GM19468 (cell line): ENCODE results near the gene GDPD4.
"Not testable (repeated sequence)": the region's sequence is repeated elsewhere in the genome, so short reads cannot be mapped to it uniquely, and the experiment has no call there.

Experiments used
- ATAC-seq: cut with Tn5 transposase; IDR thresholded peaks from one replicate; pipeline ENCODE4 v1.9.1; 2021; ENCODE audit warnings: mild to moderate bottlenecking, moderate library complexity, moderate number of reproducible peaks; ENCODE audit not compliant: unreplicated experiment; ENCODE audit errors: extremely low read depth

The GDPD4 gene

GRCh38 chr11:77300695-77301094 is 791 bp downstream of the GDPD4 start:
- no peak for ATAC-seq

DNA sequence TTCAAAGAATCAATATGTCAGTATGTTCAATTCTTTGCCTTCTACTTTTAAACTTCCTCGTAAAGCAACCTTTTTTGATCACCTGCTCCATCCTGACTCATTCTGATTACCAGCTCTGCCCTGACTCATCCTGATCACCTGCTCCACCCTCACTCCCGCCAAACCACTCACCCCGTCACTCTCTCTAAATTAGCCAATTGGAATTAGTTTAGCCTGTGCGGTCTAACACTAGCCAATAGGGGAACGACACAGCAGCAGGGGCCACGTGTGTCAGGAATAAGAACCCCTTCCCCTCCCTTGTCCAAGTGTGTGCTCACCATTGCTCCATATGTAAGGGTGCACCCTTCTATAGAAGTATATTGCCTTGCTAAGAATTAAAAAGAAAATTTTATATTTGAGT is 1.5 kb downstream of the GDPD4 start:
- ATAC-seq: not testable (repeated sequence)

DNA sequence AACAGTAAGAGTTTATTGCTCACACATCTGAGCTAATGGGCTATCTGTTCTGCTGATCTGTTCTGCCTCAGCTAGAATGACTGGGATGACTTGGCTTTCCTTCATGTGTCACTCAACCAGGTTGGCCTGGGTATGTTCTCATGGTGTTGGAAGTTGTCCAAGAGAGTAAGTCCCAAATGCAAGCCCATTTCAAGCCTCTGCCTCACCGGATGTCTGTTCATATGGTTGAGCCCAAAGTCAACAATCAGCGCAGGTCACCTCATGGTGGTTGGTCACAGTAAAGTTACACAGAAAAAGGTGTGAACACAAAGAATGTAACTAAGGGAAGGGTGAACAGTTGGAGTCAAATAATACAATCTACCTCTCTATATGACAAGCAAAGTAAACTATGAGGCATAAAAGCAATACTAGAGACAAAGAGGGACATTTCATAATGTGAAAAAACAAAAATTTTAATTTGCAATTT is 1.9 kb downstream of the GDPD4 start:
- no peak for ATAC-seq

- no peak for ATAC-seq
These were observed 7.4 kb downstream of the GDPD4 start for GRCh38 chr11:77294040-77294439.

- no peak for ATAC-seq
These were observed 11.7 kb downstream of the GDPD4 start for GRCh38 chr11:77289737-77290136.

DNA sequence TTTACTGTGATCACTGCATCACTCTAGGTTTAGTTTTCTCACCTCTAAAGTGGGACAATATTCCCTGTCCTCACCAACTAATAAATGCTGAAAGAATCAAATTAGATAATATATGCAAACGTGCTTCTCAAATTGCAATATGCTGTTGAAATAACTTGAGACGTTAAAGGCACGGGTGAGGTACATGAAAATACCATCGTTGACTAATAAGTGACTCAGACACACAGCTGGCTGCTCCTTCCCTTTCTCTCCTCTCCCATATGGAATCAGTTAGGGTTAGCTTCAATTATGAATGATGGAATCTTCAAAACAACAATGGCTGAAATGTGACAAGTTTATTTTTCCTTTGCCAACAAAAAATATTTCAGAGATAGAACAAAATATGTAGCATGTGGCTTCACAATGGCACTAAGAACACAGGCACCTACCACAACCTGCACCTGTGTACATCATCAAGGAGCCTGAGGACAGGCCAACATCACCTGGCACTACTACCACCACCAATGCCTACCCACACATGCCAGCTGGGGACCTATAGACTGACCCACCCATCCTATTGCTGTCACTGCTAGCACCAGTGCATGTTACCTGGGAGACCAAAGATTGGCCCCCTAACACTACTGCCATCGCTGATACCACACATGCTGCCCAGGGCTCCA is 13.7 kb downstream of the GDPD4 start:
- ATAC-seq: no peak

- no peak for ATAC-seq
These were observed 14.3 kb downstream of the GDPD4 start for GRCh38 chr11:77287136-77287535.

- ATAC-seq: no peak
These were observed 16.7 kb downstream of the GDPD4 start for GRCh38 chr11:77284476-77285468.

DNA sequence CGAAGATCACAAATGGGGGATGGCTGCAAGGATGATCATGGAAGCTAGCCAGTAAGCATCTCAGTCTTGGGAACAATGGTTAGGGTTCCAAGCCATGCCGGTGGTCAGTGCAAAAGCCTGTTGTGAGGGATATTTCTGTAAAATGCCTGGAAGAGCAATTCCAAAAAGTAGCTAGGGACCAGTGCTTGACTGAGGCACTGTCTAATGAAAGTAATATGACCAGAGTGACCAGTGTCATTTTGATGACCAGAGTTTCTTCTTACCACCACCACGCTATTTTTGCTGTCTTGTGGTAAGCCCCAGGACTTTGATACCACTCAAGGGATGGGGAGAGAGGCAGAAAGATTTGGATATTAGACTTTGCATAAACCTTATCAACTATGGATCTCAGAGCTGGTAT is 18.4 kb downstream of the GDPD4 start:
- no peak for ATAC-seq

- ATAC-seq: no peak
These were observed 22.6 kb downstream of the GDPD4 start for GRCh38 chr11:77278595-77279506.

- no peak for ATAC-seq
These were observed 25.2 kb downstream of the GDPD4 start for GRCh38 chr11:77276271-77276670.

GRCh38 chr11:77270921-77271320 is 30.6 kb downstream of the GDPD4 start:
- no peak for ATAC-seq

- ATAC-seq: no peak
These were observed 31.9 kb downstream of the GDPD4 start for GRCh38 chr11:77269484-77270123.

DNA sequence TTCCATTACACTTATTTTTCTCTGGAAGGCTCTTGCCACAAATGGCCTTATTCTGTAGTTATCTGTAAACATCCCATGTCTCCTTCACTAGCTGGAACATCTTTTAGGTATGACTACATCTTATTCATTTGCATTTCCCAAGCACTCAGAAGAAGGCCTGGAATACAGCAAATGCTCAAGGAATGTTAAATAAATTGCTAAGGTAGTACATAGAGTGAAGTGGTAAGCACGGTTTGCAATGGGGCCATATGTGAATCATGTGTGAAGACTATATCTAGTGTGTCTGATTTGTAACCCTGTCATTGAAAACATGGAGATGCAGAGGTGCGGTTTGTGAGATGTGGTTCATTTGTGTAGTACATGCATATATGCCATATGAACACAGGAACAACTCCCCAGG is 33.5 kb downstream of the GDPD4 start:
- no peak for ATAC-seq

GRCh38 chr11:77266766-77267165 is 34.7 kb downstream of the GDPD4 start:
- no peak for ATAC-seq

DNA sequence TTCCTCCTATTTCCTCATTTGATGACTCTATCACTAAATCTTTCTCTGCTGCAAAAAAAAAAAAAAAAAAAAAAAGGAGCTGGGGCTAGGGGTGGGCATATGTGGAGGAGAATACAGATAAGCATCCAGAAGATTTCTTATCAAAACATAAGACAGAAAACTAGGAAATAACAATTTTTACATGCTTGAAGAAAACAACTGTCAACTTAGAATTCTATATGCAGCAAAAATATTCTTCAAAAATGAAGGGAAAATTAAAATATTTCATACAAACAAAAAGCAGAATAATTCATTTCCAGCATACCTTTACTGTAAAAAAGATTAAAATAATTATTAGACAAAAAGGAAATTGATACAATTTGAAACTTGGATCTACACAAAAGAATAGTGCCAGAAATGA is 38.7 kb downstream of the GDPD4 start:
- ATAC-seq: no peak

DNA sequence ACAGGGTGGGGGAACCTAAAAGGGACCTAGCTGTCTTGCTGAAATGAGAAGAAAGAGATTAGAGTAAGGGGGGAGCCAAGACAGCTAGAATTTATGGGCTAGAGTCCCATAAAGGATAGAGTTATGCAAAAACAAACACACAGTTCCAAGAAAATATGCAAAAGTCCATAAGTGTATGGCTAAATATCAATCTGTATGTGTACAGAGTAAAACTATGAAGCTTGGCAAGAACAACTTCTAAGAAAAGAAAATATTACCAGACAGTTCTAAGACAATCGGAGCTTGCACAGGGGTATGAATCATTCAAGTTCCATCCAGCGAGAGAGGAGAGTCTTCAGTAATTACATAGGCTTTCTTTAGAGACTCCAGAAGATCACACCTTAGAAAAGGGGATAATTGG is 41.8 kb downstream of the GDPD4 start:
- ATAC-seq: no peak

DNA sequence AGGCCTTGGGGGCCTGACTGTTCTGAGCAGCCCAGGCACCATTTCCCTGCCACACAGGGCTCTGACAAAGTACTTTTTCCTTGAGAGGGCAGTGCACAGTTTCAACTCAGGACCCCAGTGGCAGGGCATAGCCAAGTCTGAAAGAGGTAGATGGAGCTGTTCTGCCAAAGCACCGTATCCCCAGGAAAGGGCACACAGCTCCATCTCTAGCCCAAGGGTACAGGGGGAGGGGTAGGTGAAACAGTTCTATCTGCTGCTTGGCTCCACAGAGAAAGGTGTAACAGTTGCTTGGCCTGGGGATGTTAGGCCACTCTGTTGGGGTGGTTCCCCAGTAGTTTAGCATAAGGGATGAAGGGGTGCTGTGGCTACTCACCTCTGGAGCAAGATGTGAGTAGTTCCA is 47.8 kb downstream of the GDPD4 start:
- ATAC-seq: no peak

DNA sequence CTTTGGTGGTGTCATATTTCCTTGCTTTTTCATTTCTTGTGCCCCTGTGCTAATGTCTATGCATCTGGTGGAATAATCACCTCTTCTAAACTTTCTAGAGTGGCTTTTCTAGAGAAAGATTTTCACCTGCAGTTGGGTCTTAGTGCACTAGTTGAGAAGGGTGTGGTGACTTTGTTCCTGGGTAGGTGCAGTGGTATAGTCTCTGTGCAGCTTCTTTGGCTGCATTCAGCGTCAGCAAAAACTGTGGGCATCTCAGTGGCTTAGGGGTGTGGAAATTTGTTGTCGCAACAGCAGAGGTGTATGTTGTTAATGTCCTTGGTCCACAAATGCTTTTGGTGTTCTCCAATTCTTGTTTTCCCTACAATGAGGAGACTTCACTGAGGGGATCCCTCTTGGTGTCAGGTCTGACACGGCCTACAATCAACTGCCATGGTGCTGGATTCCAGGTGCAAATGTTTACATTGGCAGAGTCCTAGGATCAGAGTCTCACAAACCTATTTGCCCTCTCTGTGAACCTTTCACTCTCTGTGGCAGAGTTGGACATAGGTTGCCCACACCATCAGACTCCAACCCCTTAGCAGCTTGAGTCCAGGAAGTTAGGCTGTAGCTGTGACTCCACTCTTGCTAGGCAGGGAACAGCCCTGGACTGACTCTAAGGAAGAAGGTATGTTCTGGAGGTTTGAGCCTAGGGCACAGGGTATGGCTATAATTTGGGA is 48.8 kb downstream of the GDPD4 start:
- no peak for ATAC-seq
